K562 (cell line): Measurements from ENCODE around the gene NTF4.

Experiments used
- ARHGAP35 ChIP-seq: fragments of 450-650 bp; IDR thresholded peaks from 2 replicates; pipeline ENCODE4 v1.6.1; 2018; ENCODE audit not compliant: partially characterized antibody
- ARID1B ChIP-seq: fragments of 450-650 bp; IDR thresholded peaks from 2 replicates; pipeline ENCODE4 v1.6.1; 2016; ENCODE audit warnings: antibody characterized with exemption, mild to moderate bottlenecking, inconsistent platforms
- CHD7 ChIP-seq: fragments of 200-600 bp; sonication (generic); IDR thresholded peaks from one replicate; pipeline ENCODE4 v1.6.1; 2012; ENCODE audit warnings: mild to moderate bottlenecking, low read depth, low read length, inconsistent platforms
- CTCF ChIP-seq, 3 experiments: IDR thresholded peaks in 2 of 3; conservative IDR thresholded peaks in 1 of 3; 2 replicates each; pipeline ENCODE4 v1.5.1; 2011 to 2012; ENCODE audit warnings: low read length in 3 of 3, mild to moderate bottlenecking in 3 of 3, control low read depth in 2 of 3, improper control_type of control experiment in 1 of 3, inconsistent platforms in 1 of 3, low read depth in 1 of 3, mixed read lengths in 1 of 3, moderate library complexity in 1 of 3; ENCODE audit not compliant: insufficient read depth in 2 of 3
- EP300 ChIP-seq: IDR thresholded peaks from 2 replicates; pipeline ENCODE4 v1.6.1; 2012; ENCODE audit warnings: low read length, improper control_type of control experiment
- HNRNPL ChIP-seq: fragments of 200-400 bp; formaldehyde crosslinking; IDR thresholded peaks from 2 replicates; pipeline ENCODE4 v1.6.1; 2017; ENCODE audit warnings: low read depth, mild to moderate bottlenecking, low read length
- MTA3 ChIP-seq: fragments of 450-650 bp; formaldehyde crosslinking; IDR thresholded peaks from 2 replicates; pipeline ENCODE4 v1.6.1; 2017; ENCODE audit warnings: mild to moderate bottlenecking, borderline replicate concordance
- PHF20 ChIP-seq: fragments of 450-650 bp; IDR thresholded peaks from 2 replicates; pipeline ENCODE4 v1.6.1; 2018; ENCODE audit not compliant: partially characterized antibody
- SMARCC2 ChIP-seq: fragments of 450-650 bp; IDR thresholded peaks from 2 replicates; pipeline ENCODE4 v1.6.1; 2017; ENCODE audit warnings: antibody characterized with exemption, moderate library complexity, mild to moderate bottlenecking, low read depth
- SPI1 ChIP-seq: IDR thresholded peaks from 2 replicates; pipeline ENCODE4 v1.6.1; 2011; ENCODE audit warnings: low read depth, low read length, control low read depth, borderline replicate concordance
- SRF ChIP-seq, 2 experiments: fragments of 250-450, 450-650 bp in 1 of 2; sonication (Bioruptor Pico) in 1 of 2; sonication (generic) in 1 of 2; formaldehyde crosslinking; IDR thresholded peaks; 2 replicates each; pipeline versions ENCODE4 v1.5.0 to v1.5.1; 2020 to 2022; ENCODE audit warnings: mild to moderate bottlenecking in 1 of 2, missing genetic modification reagents in 1 of 2
- ZBTB7A ChIP-seq: IDR thresholded peaks from 2 replicates; pipeline ENCODE4 v1.6.1; 2011; ENCODE audit warnings: low read depth, mild to moderate bottlenecking, low read length, moderate library complexity, borderline replicate concordance; ENCODE audit not compliant: control insufficient read depth
- ZNF274 ChIP-seq: IDR thresholded peaks from 2 replicates; pipeline ENCODE4 v1.6.1; 2011; ENCODE audit warnings: low read depth, mild to moderate bottlenecking, low read length, moderate library complexity, borderline replicate concordance
- TF ChIP-seq, protein P1 (sequence below): fragments of 450-650 bp; IDR thresholded peaks from 2 replicates; pipeline ENCODE4 v1.6.1; 2016

- TF ChIP-seq SPI1: no peak
- TF ChIP-seq SMARCC2: no peak
- TF ChIP-seq EP300: no peak
- no peak for TF ChIP-seq PHF20
- TF ChIP-seq SRF (CRISPR knock-in tag; IDR thresholded peaks at IDR 0.05): no peak
- no peak for TF ChIP-seq HNRNPL
- TF ChIP-seq CTCF (IDR thresholded peaks at IDR 0.05 in 2 of 3, conservative IDR thresholded peaks at IDR 0.05 in 1 of 3; ENCODE audit: insufficient read depth in 2 of 3, low read depth in 1 of 3, low read length in 3 of 3): no peak
- no peak for TF ChIP-seq ZNF274
- no peak for TF ChIP-seq CHD7
- no peak for TF ChIP-seq ARID1B
- TF ChIP-seq ZBTB7A: no peak
- TF ChIP-seq ARHGAP35: no peak
- TF ChIP-seq, protein P1, sequence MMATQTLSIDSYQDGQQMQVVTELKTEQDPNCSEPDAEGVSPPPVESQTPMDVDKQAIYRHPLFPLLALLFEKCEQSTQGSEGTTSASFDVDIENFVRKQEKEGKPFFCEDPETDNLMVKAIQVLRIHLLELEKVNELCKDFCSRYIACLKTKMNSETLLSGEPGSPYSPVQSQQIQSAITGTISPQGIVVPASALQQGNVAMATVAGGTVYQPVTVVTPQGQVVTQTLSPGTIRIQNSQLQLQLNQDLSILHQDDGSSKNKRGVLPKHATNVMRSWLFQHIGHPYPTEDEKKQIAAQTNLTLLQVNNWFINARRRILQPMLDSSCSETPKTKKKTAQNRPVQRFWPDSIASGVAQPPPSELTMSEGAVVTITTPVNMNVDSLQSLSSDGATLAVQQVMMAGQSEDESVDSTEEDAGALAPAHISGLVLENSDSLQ: no peak
- TF ChIP-seq MTA3: no peak
These were observed 6.9 kb downstream of the NTF4 start, which contains the start of gene CGB7 for GRCh38 chr19:49057636-49058234.
